Esophagus mucosa (tissue), 1 donor: ENCODE measurements around the gene LCAT. TPM values are rescaled to one million over a fixed set of nuclear protein-coding genes. Genes with fewer than 3 reads are reported as not detected.
"Not testable (repeated sequence)": the region's sequence is repeated elsewhere in the genome, so short reads cannot be mapped to it uniquely, and the experiment has no call there.

Source experiments
- ATAC-seq: fragments of 200-7000 bp; cut with Tn5 transposase; one replicate; pipeline ENCODE4 v1.9.1; 2020
- total RNA-seq: library from RNA; stranded (reverse); gene quantifications from one replicate; pipeline ENCODE4 v1.2.4, GENCODE V29; 2023
- donor health status: DM: yes; HTN: yes; CAD: no.

Gene LCAT, protein sequence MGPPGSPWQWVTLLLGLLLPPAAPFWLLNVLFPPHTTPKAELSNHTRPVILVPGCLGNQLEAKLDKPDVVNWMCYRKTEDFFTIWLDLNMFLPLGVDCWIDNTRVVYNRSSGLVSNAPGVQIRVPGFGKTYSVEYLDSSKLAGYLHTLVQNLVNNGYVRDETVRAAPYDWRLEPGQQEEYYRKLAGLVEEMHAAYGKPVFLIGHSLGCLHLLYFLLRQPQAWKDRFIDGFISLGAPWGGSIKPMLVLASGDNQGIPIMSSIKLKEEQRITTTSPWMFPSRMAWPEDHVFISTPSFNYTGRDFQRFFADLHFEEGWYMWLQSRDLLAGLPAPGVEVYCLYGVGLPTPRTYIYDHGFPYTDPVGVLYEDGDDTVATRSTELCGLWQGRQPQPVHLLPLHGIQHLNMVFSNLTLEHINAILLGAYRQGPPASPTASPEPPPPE
- 4.1 TPM for total RNA-seq

DNA sequence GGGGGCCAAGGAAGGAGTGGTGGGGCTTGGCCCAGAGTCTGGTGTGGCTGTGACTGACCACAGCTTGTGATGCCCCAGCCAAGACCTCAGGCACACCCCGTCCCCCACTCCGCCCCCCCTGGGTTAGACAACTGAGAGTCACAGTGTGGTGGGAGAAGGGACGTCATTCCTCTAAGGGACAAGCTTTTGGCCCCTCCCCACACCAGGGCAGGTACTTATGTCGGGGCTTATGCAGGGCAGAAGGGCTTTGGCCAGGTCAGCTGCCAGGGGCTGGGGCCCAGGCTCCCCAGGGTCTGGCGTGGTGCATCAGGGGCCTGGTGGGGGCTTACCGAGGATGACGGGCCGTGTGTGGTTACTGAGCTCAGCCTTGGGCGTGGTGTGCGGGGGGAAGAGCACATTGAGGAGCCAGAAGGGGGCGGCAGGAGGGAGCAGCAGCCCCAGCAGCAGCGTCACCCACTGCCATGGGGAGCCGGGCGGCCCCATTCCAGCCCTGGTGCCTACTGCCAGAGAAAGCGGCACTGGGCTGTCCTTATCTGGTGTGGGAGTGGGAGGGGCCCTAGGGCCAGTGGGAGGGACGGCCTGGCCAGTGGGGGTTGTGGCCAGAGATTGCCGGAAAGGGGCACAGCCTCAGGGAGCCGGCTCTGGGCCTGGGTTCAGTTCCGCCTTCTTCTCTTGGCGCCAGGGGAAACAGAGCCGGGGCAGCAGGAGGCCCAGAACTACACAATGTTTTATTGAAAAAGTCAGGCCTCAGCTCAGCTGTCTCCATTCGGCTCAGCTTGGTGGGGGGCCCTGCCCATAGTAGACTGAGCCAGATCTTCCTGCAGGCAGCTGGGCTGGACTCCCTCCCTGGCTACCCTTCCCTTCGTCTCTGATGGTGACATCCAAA is at the start of gene LCAT:
Gene LCAT, minus strand, starts transcription at position 502 of the 886 bp plus-strand sequence. Its CDS starts 19 bp downstream, at position 483.
- no peak for ATAC-seq

DNA sequence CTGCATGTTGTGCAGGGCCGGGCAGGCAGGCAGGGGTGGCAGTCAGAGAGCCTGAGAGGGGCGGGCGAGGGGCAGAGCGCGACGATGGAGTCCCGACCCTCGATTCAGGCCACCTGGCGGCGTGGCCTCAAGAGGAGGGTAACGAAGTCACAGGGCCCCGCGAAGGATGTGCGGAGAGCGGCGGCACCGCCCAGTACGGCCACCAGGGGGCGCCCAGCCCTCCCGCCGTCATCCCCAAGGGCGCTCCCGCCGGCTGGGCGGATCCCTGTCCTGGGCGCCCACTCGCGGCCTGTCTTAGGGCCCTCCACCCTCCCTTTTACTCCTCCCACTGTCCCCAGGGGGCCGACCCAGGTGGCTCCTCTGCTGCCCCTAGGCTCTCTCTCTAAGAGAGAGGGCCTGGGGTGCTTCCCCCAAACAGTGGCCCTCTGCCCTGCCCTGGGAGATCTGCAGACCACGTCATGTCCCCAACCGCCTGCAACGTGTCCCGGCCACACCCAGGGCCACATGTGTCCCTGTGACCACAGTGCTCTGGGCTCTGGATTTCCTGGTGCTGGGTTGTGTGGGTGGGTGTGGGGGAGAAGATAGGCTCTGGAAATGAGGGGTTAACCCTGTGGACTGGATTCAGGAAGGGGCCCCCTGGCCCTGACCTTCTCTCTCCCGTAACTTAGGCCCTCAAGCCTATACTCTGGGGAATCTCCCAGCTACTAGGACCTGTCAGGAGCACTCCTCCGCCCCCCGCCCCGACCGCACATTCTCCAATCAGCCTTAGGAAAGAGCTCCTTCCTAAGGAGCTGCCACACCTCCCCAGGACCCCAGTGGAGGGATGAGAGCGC is 49.5 kb upstream of the LCAT start:
- peak; percentile 93 for ATAC-seq

DNA sequence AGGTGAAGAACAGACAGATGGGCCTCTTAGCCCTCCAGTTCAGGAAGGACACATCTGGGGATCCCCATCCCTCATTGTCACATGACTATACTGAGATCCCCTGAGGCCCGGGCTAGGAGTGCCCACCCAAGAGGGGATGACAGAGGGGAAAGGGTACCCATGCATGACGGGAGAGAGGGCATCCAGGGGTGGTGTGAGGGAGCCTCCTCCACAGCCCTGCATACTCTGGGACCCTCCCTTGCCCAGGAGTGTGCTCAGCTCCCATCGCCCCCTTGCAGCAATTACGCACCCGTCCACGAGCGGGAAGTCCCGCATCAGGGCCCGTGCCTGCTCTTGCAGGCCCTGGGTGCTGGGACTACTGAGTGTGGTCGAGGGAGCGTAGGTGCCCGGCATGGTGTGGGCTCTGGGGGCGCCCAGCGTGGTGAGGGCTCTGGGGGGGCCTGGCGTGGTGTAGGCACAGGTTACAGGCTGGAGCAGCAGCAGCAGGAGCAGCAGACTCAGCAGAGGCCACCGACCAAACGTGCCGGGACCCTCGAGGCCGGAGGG is 48.8 kb upstream of the LCAT start:
- ATAC-seq: peak; percentile 9

DNA sequence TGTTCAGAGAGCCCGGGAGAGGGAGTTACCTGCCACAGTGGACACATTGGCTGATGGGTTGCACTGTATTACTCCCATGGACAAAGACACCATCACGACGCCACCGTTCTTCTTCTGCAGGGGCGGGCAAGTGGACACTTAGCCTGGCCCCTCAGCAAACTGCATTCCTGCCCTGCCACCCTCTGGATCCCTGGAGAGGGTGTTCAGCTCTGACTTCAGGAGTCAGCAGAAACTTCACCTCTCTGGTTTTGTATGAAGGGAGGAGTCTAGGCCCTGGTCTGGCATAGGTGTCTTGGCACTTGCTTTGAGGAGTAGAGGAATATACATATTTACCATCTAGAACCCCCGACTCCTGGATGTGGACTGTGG is 46.1 kb upstream of the LCAT start:
- ATAC-seq: no peak

DNA sequence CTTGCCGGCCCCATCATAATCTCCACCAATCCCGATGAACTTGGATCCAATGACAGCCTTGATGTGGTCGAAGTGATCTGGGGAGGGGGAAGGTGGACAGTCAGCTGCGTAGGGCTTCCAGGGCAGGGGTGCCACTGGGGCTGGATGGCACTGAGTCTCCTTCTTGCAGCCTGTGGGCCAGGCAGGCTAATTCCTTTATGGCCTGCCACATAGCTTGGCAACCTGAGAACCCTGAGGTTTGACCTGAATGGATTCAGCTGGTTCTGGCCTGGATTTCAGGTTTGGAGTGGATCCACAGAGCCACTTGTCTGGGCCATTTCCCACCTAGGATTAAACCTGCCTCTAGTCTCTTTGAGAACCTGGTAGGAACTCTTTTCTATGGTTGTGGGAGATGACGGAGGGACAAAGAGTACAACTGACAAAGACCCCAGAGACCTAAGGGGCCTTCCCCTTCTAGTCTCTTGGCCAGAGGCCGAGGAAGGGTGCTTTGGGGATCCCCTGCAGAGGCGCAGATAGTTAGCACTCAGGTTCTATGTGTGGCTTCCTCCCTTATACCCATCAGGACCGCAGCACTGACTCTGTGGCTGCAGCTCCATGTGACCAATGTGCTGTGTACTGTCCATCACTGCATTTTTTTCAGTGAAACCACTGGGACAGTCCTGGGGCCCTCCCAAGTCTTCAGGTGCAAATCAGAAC is 45.5 kb upstream of the LCAT start:
- ATAC-seq: no peak

DNA sequence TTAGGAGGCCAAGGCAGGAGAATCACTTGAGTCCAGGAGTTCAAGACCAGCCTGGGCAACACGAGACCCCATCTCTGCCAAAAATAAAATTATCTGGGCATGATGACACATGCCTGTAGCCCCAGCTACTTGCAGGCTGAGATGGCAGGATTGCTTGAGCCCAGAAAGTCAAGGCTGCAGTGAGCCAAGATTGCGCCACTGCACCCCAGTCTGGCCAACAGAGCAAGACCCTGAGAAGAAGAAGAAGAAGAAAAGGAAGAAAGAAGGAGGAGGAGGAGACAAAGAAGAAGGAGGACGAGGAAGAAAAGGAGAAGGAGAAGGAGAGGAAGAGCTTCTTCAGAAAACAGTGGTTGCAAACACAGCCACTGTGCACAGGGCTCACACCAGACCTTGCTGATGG is 44.8 kb upstream of the LCAT start:
- ATAC-seq: no peak

DNA sequence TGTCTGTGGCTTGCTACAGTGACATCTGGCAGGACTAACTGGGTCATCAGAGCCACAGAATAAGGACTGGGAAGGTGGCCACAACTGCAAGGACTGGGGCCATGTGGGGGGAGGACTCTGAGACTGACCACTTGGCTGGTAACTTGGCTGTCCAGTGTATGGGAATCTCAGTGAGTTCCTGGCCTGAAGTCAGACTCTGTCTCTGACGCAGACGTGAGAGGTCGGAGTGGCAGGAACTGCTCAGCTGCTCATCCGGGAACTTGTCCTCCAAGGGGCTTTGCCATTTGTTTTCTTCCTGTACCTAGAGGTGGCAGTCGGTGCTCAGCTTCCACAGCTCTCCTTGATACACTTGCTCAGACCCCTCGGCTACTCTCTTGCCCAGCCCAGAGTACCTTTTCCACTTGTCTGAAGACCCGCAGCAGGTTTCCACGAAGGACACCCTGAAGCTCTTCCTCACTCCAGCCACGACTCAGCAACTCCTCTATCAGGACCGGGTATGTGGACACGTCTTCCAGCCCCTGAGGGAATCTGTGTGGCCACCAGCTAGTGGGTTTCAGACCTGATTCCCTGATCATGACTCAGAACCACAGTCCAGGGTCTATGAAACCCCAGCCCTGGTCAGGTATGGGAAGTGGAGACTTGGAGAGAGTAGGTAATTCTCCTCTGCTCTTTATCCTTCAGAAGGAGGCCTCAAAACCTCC is 43.7 kb upstream of the LCAT start:
- ATAC-seq: no peak

DNA sequence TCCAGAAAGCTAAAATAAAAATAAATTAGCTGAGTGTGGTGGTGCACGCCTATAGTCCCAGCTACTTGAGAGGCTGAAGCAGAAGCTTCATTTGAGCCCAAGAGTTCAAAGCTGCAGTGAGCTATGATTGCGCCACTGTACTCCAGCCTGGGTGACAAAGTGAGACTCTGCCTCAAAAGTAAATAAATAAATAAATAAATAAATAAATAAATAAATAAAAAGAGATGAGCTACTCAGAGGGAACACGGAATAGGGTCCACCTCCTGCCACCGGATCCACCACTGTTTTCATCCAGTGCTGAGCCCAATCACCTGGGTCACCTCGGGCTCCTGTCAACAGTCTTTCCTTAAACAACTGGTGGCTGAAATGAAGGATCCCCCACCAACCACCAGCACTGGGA is 43.0 kb upstream of the LCAT start:
- ATAC-seq: no peak

DNA sequence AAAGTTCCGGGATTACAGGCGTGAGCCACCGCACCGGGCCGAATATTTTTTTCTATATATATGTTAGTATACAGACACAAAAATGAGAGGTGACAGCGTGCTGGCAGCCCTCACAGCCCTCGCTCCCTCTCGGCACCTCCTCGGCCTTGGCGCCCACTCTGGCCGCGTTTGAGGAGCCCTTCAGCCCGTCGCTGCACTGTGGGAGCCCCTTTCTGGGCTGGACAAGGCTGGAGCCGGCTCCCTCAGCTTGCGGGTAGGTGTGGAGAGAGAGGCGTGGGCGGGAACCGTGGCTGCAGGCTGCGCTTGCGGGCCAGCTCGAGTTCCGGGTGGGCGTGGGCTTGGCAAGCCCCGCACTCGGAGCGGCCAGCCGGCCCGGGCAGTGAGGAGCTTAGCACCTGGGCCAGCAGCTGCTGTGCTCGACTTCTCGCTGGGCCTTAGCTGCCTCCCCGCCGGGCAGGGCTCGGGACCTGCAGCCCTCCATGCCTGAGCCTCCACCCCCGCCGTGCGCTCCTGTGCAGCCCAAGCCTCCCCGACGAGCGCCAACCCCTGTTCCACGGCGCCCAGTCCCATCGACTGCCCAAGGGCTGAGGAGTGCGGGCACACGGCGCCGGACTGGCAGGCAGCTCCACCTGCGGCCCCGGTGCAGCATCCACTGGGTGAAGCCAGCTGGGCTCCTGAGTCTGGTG is 38.2 kb upstream of the LCAT start:
- ATAC-seq: no peak

DNA sequence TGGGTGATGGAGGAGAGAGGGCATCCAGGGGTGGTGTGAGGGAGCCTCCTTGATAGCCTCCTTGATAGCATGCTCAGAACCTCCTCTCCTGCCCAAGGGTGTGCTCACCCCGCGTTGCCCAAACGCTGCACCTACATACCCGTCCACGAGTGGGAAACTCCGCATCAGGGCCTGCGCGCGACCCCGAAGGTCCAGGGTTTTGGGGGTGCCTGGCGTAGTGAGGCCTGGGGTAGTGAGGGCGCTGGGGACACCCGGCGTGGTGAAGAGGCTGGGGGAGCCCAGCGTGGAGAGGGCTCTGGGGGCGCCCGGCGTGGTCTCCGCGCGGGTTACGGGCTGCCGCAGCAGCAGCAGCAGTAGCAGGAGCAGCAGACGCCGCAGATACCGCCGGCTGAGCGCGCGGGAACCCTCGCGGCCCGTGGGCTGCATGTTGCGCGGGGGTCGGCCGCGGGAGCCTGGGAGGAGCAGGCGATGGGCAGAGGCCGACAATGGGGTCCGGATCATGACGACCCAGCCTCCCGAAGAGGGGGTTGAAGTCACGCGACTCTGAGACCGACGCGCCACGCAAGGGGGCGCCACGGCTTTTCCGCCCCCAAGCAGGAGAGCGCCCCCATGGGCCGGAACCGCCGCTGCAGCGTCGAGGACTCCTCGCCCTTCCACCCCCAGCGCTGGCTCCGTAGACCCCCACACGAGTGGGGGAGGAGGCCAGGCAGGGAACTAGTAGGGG is 36.2 kb upstream of the LCAT start, which contains the start of gene DPEP3:
Gene DPEP3, minus strand, starts transcription at position 545 of the 724 bp plus-strand sequence. Its CDS starts 119 bp downstream, at position 426.
- no peak for ATAC-seq

DNA sequence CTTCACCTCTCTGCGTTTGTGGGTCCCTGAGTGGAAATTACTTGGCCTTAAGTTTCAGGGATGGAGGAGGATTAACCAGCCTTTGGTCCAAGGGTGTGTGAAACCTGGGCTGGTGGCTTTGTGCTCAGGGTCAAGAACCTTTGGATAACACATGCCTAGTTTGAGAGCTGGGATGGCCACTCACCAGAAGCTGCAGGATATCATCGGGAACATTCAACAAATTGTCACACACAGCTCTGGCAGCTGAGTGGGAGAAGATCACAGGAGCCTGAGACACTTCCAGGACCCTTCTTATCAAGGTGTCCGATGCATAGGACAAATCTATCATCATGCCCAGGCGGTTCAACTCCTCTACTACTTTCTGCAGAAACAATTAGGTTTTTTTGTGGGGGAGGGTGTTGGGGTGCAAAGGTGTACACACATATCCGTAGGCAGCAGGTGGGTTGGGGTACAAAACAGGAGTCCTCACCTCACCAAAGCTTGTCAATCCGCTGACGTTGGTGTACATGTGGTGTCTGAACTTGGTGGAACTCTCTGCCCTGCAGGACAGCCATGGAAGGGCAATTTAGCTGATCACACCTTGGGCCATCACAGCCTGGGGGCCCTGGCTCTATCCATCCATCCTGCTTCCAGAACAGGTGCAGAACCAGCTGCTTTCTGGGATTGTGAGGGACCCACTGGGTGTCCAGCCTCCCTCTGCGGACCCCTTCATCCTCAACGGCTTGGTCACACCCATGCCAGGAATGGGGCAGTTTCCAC is 33.7 kb upstream of the LCAT start:
- ATAC-seq: no peak

DNA sequence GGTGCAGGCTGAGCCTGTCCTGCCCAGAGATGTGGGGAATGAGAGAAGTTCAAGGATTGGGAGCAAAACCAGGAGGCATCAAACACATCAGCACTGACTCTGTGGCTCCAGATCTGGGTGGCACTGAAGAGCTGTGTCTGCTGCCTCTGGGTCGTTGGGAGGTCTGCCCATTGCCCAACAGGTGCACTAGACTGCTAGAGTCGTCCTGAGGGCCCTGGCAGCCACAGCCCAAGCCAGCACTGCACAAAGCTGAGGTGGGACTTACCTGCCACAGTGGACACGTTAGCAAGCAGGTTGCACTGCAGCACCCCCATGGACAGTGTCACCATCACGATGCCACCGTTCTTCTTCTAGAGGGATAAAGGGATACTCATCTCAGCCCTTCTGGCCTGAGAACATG is 33.1 kb upstream of the LCAT start:
- ATAC-seq: no peak

DNA sequence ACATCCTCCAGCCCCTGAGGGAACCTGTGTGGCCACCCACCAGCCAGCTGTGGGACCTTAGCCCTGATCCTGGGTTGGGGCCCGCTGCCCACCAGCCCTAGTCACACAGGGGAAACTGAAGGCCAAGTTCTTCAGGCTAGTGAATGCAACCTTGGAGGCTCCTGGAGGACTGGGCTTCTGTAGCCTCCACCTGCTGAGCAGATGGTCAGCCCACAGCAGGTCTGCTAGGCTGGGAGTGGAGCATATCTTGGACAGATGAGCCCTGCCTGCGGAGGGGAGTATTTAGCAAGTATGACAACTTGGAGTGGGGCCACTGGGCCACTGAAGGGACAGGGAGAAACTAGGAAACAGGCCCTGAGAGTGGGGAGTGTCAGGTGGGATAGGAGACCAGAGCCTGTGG is 32.3 kb upstream of the LCAT start:
- ATAC-seq: no peak

DNA sequence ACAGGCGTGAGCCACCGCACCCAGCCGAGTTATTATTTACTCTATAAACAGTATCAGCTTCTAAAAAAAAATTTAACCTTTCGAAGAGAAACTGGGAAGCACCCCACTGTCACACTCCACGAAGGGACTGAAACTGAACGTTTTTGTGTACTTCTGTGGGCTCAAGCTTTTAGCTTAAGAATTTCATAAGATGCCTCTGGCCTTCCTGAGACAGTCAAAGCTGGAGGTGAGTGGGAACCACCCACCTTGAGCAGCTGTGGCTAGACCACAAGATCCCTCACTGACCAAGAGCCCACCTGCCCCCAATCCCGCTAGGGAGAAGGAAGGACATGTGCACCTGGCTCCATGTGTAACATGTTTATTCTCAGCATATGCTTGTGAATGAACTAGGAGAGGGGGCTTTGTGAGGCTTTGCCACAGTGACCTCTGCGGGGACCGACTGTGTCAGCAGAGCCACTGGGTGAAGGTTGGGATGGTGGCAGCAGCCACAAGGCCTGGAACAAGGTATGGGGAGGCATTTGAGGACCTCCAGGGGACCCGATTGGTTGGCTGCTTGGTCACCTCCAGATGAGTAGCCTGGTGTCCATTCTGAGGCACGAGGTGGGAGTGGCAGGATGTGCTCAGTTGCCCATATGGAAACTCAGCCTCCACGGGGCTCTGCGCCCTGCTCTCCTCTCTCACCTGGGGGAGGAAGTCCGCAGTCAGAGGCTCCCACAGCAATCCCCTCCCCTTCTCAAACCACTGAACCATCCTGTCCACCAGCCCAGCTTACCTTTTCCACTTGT is 31.6 kb upstream of the LCAT start:
- no peak for ATAC-seq

DNA sequence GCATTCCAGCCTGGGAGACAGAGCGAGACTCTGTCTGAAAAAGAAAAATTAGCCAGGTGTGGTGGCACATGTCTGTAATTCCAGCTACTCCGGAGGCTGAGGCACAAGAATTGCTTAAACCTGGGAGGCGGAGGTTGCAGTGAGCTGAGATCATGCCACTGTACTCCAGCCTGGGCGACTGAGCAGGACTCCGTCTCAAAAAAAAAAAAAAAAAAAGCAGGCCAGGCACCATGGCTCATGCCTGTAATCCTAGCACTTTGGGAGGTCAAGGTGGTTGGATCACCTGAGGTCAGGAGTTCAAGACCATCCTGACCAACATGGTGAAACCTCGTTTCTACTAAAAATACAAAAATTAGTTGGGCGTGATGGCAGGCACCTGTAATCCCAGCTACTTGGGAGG is 28.4 kb upstream of the LCAT start:
- ATAC-seq: not testable (repeated sequence)

DNA sequence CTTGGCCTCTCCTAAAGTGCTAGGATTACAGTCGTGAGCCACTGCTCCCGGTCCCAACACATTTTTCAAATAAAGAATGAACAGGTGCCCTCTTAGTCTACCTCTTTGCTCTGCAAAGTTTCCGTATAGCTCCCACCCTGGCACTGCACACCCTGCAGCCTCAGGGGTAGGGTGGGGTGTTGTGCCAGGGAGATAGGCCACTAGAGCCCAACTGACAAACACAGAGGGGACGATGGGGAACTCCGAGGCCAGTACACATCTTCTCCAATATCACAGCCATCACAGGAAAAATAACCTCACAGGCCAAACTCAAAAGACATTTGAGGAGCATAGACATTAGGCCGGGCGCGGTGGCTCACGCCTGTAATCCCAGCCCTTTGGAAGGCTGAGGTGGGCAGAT is 27.2 kb upstream of the LCAT start:
- no peak for ATAC-seq

DNA sequence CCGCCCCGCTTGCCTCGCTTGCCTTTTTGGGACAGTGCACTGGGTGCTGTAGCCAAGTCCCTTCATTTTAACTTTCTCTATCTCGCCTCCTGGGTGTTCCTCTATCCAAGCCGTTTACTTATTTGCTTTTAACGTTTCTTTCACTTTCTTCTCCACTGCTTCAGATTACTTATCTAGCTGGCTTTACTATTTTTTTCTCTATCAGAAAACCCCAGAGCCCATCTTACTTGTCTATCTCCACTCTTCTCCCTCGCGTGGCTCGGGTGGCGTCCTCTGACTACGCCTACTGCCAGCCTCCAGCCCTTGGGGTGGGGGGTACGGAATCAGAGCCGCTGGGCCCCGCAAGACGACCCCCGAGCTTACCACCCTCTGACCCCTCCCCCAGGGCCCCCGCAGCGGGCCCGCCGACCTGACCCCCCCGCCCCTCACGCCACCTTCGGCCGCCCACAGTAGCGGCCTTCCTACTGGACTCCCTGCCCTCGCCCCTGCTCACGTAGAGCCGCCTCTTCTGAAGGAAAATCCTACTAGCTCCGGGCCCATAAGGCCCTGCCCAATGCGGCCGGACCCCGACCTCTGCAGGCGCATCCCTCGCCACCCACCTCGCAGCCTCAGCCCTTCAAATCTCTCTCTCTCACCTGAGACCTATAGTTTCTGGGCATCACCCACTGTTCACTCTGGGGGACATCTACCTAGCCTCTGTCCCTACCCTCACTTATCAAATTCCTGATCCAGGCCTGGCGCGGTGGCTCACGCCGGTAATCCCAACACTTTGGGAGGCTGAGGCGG is 25.5 kb upstream of the LCAT start:
- no peak for ATAC-seq
